Medulla oblongata (tissue), 1 donor: ENCODE data around the gene PAK3.

Experiments
- DNase-seq: peaks from one replicate; pipeline ENCODE4 v3.0.0-alpha.2; 2015; ENCODE audit errors: extremely low spot score

PAK3 gene

DNA sequence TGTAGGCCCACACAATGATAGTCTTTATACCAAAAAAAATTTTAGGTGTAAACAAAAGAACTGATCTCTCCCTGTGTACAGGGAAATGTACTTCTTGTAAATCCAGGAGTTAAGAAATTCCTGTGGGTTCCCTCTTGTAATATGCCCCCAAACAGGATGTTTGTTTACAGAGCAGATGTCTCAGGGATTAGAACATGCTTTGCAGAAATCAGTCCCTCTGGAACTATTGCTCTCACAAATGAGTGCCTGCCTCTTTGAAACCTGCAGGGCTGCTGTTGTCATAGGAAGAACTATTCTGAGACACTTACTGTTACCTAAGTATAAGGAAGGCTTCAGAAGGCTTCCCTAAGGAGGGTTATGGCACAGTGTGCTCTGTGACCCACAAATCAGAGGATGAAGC lies 35.6 kb downstream of the PAK3 start:
- no peak for DNase-seq

- no peak for DNase-seq
These were observed 37.4 kb downstream of the PAK3 start for GRCh38 chrX:111133389-111133788.

DNA sequence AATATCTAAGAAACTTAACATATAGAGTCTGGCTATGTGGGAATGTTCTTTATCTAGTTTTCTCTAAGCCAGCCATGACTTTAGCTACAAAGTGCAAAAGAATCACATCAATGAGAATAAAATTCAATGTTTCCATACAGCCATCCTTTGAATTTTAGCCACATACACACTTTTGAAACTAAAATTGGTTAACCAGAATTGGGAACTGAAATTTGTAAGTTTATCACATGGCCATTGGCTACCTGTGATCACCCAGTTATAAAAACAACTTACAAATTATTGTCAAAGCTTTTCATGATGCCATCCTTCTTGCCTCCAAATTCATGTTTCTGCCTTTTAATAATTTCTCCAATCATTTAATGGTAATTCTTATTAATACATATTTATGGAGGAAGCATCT lies 49.9 kb downstream of the PAK3 start:
- no peak for DNase-seq

GRCh38 chrX:111151764-111152163 lies 55.8 kb downstream of the PAK3 start:
- no peak for DNase-seq

GRCh38 chrX:111159232-111159631 lies 63.2 kb downstream of the PAK3 start:
- no peak for DNase-seq

- no peak for DNase-seq
These were observed 68.7 kb downstream of the PAK3 start for GRCh38 chrX:111164728-111165127.

GRCh38 chrX:111165902-111166301 lies 69.9 kb downstream of the PAK3 start:
- no peak for DNase-seq

DNA sequence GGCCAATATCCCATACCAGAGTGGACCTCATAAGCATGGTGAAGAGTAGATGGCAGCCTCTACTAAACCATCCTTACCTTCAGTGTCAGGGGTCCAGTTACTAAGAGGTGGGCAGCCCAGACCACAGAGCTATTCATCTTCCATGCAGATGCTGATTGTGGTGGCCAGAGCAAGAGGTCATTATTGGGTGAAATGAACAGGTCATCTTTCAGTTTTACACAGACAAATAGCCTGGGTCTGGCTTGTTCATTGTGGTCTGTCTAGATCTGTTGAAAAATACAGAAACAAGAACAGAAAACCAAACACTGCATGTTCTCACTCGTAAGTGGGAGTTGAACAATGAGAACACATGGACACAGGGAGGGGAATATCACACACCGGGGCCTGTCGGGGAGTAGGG lies 71.3 kb downstream of the PAK3 start:
- DNase-seq, result no peak

- DNase-seq, result peak; percentile 49
These were observed 72.3 kb downstream of the PAK3 start for GRCh38 chrX:111168314-111168713.

GRCh38 chrX:111169141-111169540 lies 73.2 kb downstream of the PAK3 start:
- no peak for DNase-seq

- DNase-seq, result no peak
These were observed 74.0 kb downstream of the PAK3 start for GRCh38 chrX:111170017-111170416.

- DNase-seq, result no peak
These were observed 84.8 kb downstream of the PAK3 start for GRCh38 chrX:111180750-111181240.

GRCh38 chrX:111181951-111182350 lies 86.0 kb downstream of the PAK3 start:
- no peak for DNase-seq

- DNase-seq, result no peak
These were observed 87.0 kb downstream of the PAK3 start for GRCh38 chrX:111182997-111183396.

DNA sequence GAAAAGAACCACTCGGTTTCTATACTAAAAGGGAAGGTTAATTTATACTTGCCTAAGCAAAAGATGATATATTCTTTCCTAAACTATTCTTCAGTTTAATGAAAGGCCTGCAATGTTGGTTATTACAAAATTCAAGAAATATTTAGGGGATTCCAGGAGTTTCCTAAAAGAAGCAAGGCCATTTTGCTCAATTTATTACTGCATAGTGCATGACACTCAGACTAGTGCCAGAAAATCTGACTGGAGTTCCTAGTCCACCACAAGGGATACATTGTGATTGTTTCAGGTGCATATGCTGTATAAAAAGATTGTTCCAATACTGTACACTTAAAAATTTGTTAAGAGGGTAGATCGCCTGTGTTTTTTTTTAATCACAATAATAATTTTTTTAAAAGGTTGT lies 95.6 kb downstream of the PAK3 start:
- DNase-seq, result no peak

DNA sequence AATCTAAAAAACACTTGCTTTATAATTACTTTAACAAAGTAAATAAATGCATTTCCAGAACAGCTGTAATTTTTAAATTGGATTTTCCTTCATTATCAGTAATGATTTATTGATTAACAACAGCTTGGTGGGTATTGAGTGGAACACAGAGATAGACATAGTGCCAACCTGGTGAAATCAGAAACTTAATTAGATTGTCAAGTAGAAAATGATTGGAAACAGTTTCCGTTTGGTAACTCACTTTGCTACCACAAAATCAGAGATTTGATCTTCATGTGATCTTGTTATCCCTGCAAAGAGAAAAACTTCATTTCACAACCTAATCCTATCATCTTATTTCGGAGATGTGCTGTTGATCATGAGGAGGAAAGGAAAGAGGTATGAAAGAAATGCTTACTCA lies 103.5 kb downstream of the PAK3 start:
- no peak for DNase-seq

GRCh38 chrX:111200327-111200726 lies 104.3 kb downstream of the PAK3 start:
- DNase-seq, result no peak

- no peak for DNase-seq
These were observed 111.9 kb downstream of the PAK3 start for GRCh38 chrX:111207851-111208250.

DNA sequence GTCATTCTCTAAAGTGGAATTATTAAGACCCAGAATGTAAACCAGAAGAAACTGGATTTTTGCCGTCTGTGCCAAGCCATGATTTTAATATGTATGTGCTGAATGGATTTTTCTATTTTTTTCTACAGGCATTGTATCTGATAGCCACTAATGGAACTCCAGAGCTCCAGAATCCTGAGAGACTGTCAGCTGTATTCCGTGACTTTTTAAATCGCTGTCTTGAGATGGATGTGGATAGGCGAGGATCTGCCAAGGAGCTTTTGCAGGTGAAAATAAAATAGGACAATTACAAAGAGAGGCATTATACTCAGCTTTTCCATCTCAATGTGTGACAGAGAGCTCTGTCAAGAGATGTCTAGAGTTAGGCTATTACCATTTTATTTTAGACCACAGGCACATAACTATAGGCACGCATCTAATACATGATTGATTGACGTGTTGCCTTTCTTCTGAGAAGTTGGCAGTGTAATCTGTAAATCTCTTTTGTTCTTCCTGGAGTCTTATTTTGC lies 120.4 kb downstream of the PAK3 start:
- no peak for DNase-seq

DNA sequence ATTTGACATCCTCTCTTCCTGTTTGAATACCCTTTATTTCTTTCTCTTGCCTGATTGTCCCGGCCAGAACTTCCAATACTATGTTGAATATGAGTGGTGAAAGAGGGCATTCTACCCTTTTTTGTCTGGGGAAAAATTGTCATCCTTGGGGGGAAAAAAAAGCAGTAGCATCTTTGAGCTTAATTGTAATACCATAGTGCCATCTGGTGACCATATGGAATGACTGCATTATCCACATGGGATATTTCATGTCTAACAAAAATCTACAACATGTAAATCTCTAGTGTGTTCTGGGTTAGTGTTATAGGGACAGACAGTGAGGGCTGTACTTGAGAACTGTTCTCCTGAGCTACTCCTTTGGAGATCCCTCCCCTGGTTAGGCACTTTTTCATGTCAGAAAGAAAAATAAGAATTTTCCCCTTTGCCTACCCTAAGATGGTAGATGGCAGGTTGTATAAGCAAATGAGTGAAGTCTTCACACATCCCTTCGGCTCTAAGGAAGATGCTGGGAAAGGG lies 148.3 kb downstream of the PAK3 start:
- DNase-seq, result peak; percentile 7

DNA sequence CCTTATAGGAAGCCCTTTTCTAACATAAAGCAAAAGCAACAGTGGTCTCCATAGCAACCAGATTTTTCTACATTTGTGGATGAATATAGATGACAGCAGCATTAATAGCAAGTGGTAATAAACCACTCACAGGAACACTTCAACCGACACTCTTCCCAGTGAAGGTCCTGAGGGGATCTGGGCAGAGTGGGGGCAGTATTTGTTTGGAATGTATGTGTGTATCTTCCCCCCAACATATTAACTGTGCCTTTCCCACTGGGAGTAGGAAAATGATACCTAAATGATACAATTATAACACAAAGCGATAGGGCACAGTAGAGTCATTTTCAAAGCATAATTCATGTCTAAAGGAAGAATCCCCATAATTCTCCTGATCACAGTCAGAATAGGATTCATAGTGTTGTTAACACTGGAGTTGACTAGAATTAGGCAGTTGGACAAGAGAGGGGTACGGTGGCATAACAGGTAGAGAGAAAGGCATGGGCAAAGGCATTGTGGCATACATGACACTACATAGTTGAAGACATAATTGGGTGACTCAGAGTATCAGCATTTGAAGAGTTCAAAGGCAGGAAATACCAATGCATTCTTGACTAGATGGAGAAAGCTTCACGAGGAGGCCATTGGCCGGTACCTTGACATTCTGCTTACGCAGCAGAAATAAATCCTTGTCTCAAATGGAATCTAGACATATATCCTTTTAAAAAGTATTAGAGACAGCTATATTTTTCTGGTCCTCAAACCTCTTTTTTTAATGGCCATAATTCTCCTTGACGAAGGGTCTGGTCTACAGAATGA lies 159.1 kb downstream of the PAK3 start:
- no peak for DNase-seq

DNA sequence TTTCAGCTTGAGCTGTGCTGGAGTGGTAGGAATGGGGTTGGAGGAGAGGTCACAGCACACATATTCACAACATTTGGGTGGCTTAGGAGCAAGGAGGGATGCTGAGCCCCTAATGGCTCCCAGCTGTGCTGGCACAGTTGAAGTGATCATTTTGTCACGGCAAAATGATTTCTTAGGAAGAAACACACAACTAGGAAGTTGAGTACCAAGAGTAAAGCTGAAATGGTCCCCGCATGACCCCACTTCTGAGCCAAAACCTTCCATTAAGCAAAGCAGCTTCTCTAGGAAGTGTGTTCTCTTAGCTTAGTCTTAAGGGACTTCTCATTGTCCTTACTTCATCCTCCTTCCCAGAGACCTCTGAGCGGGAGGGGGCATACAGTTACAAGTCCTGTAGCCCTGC lies 161.7 kb downstream of the PAK3 start:
- no peak for DNase-seq

DNA sequence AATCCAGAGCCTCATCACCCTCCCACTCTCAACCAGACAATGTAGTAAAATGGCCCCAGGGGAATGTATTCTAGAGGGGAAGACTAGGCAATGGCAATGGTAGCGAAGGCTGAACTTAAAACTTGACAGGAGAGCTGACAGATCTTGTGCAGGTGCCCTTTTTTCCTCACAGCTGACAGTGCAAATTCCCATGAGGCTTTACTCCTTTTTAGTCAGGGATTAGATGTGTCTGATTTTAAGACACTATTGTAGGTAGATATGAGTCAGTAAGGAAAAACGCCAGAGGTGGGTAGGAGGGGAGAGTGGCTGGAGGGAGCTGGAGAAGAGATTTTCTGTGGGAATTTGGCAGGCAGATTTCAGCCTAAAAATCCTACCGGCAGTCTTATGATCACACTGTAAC lies 163.6 kb downstream of the PAK3 start:
- no peak for DNase-seq
